Measurements from ENCODE around the gene SPATA31C2. TPM values are rescaled to one million over a fixed set of nuclear protein-coding genes. Genes with fewer than 3 reads are reported as not detected.
"Not testable (repeated sequence)": the region's sequence is repeated elsewhere in the genome, so short reads cannot be mapped to it uniquely, and the experiment has no call there.

SPATA31C2 gene
- total RNA-seq: not detected in 2 replicates
- not detected in 2 replicates for polyA plus RNA-seq
- not detected in 2 replicates for polyA plus RNA-seq (2012)
- not detected in 2 replicates for polyA minus RNA-seq (ENCODE audit: low replicate concordance)

- H2AFZ ChIP-seq (ENCODE audit: low read length); DNase-seq (ENCODE audit: low read depth in 2 of 2); H3K4me2 ChIP-seq (ENCODE audit: extremely low read depth, insufficient read depth, low read length); H3K4me3 ChIP-seq (replicated peaks in 1 of 4; ENCODE audit: control extremely low read depth in 1 of 4, insufficient read depth in 1 of 4, low read depth in 3 of 4, low read length in 4 of 4); H3K79me2 ChIP-seq (ENCODE audit: control insufficient read depth, insufficient read depth, low read length); H4K20me1 ChIP-seq (ENCODE audit: control insufficient read depth, extremely low read depth, insufficient read depth, low read length); H3K9ac ChIP-seq (ENCODE audit: insufficient read depth, low read length); H3K4me1 ChIP-seq (ENCODE audit: control insufficient read depth, extremely low read depth, insufficient read depth, low read length); H3K9me3 ChIP-seq (ENCODE audit: control insufficient read depth, insufficient read depth, low read depth, low read length); H3K27me3 ChIP-seq (ENCODE audit: control insufficient read depth, insufficient read depth, low read length); H3K27ac ChIP-seq (ENCODE audit: insufficient read depth, low read length); H3K36me3 ChIP-seq (ENCODE audit: control insufficient read depth, insufficient read depth, low read length): not testable (repeated sequence)
Observed at GRCh38 chr9:88138375-88138774, at the start of gene SPATA31C2. SPATA31C2 (minus strand) TSS chr9:88138475; CDS start chr9:88138446, 29 bp downstream.

DNA sequence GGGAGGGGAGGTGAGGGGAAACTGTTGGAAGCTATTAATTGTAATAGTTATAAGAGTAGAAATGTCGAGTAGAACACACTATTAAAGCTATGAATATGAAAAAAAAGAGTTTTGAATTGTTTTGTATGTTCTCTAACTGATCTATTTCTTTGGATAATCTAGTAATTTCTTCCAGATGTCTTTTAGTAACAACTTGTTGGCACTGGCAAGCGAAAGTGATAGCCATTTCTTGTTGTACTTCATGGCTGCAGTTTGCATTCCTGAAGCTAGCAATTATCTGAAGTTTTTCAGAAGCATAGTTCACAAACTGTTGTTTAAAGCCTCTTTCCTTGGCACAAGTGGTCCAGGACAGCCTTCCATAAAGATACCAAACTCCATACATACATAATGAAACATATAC is 49.4 kb upstream of the SPATA31C2 start:
- no peaks in the 10 kb centered on the region for H3K9me3 ChIP-seq (ENCODE audit: control insufficient read depth, insufficient read depth, low read depth, low read length)
- no peaks in the 10 kb centered on the region for H3K27me3 ChIP-seq (ENCODE audit: control insufficient read depth, insufficient read depth, low read length)
- no peak overlapping the region for H2AFZ ChIP-seq (ENCODE audit: low read length)
- no peak overlapping the region for H3K4me2 ChIP-seq (ENCODE audit: extremely low read depth, insufficient read depth, low read length)
- H3K9ac ChIP-seq (ENCODE audit: insufficient read depth, low read length): no peak overlapping the region
- H4K20me1 ChIP-seq (ENCODE audit: control insufficient read depth, extremely low read depth, insufficient read depth, low read length): no peaks in the 10 kb centered on the region
- TF ChIP-seq EZH2 (IDR thresholded peaks at IDR 0.05; ENCODE audit: low read length, missing control alignments): no peak
- TF ChIP-seq CTCF (conservative IDR thresholded peaks at IDR 0.05 in 1 of 2, IDR thresholded peaks at IDR 0.05 in 1 of 2; ENCODE audit: low read depth in 1 of 2, low read length in 2 of 2): no peak
- no peaks in the 10 kb centered on the region for H3K79me2 ChIP-seq (ENCODE audit: control insufficient read depth, insufficient read depth, low read length)
- no peaks in the 10 kb centered on the region for H3K4me1 ChIP-seq (ENCODE audit: control insufficient read depth, extremely low read depth, insufficient read depth, low read length)
- no peak overlapping the region for H3K27ac ChIP-seq (ENCODE audit: insufficient read depth, low read length)
- DNase-seq (ENCODE audit: low read depth in 2 of 2): no peak
- no peak overlapping the region for H3K4me3 ChIP-seq (replicated peaks in 1 of 4; ENCODE audit: control extremely low read depth in 1 of 4, insufficient read depth in 1 of 4, low read depth in 3 of 4, low read length in 4 of 4)
- no peaks in the 10 kb centered on the region for H3K36me3 ChIP-seq (ENCODE audit: control insufficient read depth, insufficient read depth, low read length)

GRCh38 chr9:88186495-88187110 is 48.3 kb upstream of the SPATA31C2 start:
- H3K4me1 ChIP-seq (ENCODE audit: control insufficient read depth, extremely low read depth, insufficient read depth, low read length): no peaks in the 10 kb centered on the region
- no peaks in the 10 kb centered on the region for H3K9me3 ChIP-seq (ENCODE audit: control insufficient read depth, insufficient read depth, low read depth, low read length)
- no peak overlapping the region for H3K4me2 ChIP-seq (ENCODE audit: extremely low read depth, insufficient read depth, low read length)
- H3K36me3 ChIP-seq (ENCODE audit: control insufficient read depth, insufficient read depth, low read length): no peaks in the 10 kb centered on the region
- TF ChIP-seq EZH2 (IDR thresholded peaks at IDR 0.05; ENCODE audit: low read length, missing control alignments) (no peak), CTCF (conservative IDR thresholded peaks at IDR 0.05 in 1 of 2, IDR thresholded peaks at IDR 0.05 in 1 of 2; ENCODE audit: low read depth in 1 of 2, low read length in 2 of 2) (no peak)
- H3K79me2 ChIP-seq (ENCODE audit: control insufficient read depth, insufficient read depth, low read length): no peaks in the 10 kb centered on the region
- H4K20me1 ChIP-seq (ENCODE audit: control insufficient read depth, extremely low read depth, insufficient read depth, low read length): no peaks in the 10 kb centered on the region
- no peak for DNase-seq (ENCODE audit: low read depth in 2 of 2)
- H3K27ac ChIP-seq (ENCODE audit: insufficient read depth, low read length): no peak overlapping the region
- H2AFZ ChIP-seq (ENCODE audit: low read length): no peak overlapping the region
- H3K9ac ChIP-seq (ENCODE audit: insufficient read depth, low read length): no peak overlapping the region
- H3K27me3 ChIP-seq (ENCODE audit: control insufficient read depth, insufficient read depth, low read length): no peaks in the 10 kb centered on the region
- no peak overlapping the region for H3K4me3 ChIP-seq (replicated peaks in 1 of 4; ENCODE audit: control extremely low read depth in 1 of 4, insufficient read depth in 1 of 4, low read depth in 3 of 4, low read length in 4 of 4)
